KOPT-K1 (cell line): ENCODE data around the gene LALBA.
"Not testable (repeated sequence)": the region's sequence is repeated elsewhere in the genome, so short reads cannot be mapped to it uniquely, and the experiment has no call there.

Experiments used
- H3K27ac ChIP-seq: fragments of 200-600 bp; sonication (generic); 2 replicates; pipeline ENCODE4 v1.5.1; 2016; ENCODE audit warnings: antibody characterized with exemption, mild to moderate bottlenecking, low read depth, low read length; ENCODE audit not compliant: poor library complexity, severe bottlenecking
- H3K36me3 ChIP-seq: fragments of 200-600 bp; sonication (generic); 2 replicates; pipeline ENCODE4 v1.5.1; 2017; ENCODE audit warnings: antibody characterized with exemption, mild to moderate bottlenecking, low read length, moderate library complexity; ENCODE audit not compliant: insufficient read depth
- H3K9me3 ChIP-seq: fragments of 200-600 bp; sonication (generic); 2 replicates; pipeline ENCODE4 v1.5.1; 2017; ENCODE audit warnings: antibody characterized with exemption, low read length, mild to moderate bottlenecking; ENCODE audit not compliant: insufficient read depth, poor library complexity, severe bottlenecking

The LALBA gene

GRCh38 chr12:48553666-48554343 is 16.0 kb downstream of the LALBA start:
- not testable (repeated sequence) for H3K27ac ChIP-seq, H3K9me3 ChIP-seq, H3K36me3 ChIP-seq

- not testable (repeated sequence) for H3K9me3 ChIP-seq, H3K36me3 ChIP-seq, H3K27ac ChIP-seq
These were observed 18.2 kb downstream of the LALBA start for GRCh38 chr12:48551636-48552035.

- H3K27ac ChIP-seq, H3K9me3 ChIP-seq, H3K36me3 ChIP-seq: not testable (repeated sequence)
These were observed 22.8 kb downstream of the LALBA start for GRCh38 chr12:48547012-48547411.

- Histone ChIP-seq H3K36me3 (no peaks in the 10 kb centered on the region), H3K27ac (no peak overlapping the region), H3K9me3 (no peaks in the 10 kb centered on the region)
These were observed 23.9 kb downstream of the LALBA start for GRCh38 chr12:48545833-48546469.

- no peaks in the 10 kb centered on the region for H3K36me3 ChIP-seq
- H3K27ac ChIP-seq, result no peak overlapping the region
- H3K9me3 ChIP-seq, result no peaks in the 10 kb centered on the region
These were observed 27.4 kb downstream of the LALBA start for GRCh38 chr12:48542300-48542928.

- no peaks in the 10 kb centered on the region for H3K9me3 ChIP-seq
- no peak overlapping the region for H3K27ac ChIP-seq
- no peaks in the 10 kb centered on the region for H3K36me3 ChIP-seq
These were observed 33.2 kb downstream of the LALBA start for GRCh38 chr12:48536602-48537001.

GRCh38 chr12:48532601-48533000 is 37.2 kb downstream of the LALBA start:
- Histone ChIP-seq H3K27ac (no peak overlapping the region), H3K36me3 (no peaks in the 10 kb centered on the region), H3K9me3 (no peaks in the 10 kb centered on the region)

GRCh38 chr12:48527891-48528670 is 41.8 kb downstream of the LALBA start:
- no peak overlapping the region for H3K27ac ChIP-seq
- H3K36me3 ChIP-seq, result no peaks in the 10 kb centered on the region
- no peaks in the 10 kb centered on the region for H3K9me3 ChIP-seq

- H3K36me3 ChIP-seq, result no peaks in the 10 kb centered on the region
- H3K27ac ChIP-seq, result no peak within 1 kb of the TSS
- H3K9me3 ChIP-seq, result no peaks in the 10 kb centered on the region
These were observed 44.5 kb downstream of the LALBA start, which contains the start of gene OR8S1 for GRCh38 chr12:48525332-48525731. TSS of gene OR8S1 (plus strand) at chr12:48525632. CDS start at chr12:48525632, 0 bp downstream.

- not testable (repeated sequence) for H3K9me3 ChIP-seq
These were observed 49.5 kb downstream of the LALBA start for GRCh38 chr12:48520381-48520780.

More at GRCh38 chr12:48520381-48520780, 49.5 kb downstream of the LALBA start:
- H3K27ac ChIP-seq, H3K36me3 ChIP-seq: not testable (repeated sequence)
